IMR-90 (cell line): ENCODE measurements around the gene AGBL1. TPM values are rescaled to one million over a fixed set of nuclear protein-coding genes. Genes with fewer than 3 reads are reported as not detected.

Experiments
- ATAC-seq: fragments of 200-7000 bp; cut with Tn5 transposase; 2 replicates; pipeline ENCODE4 v1.9.1; 2020; ENCODE audit warnings: low read depth, mild to moderate bottlenecking, moderate library complexity
- BruUV-seq: library from RNA; stranded (reverse); fragments of 400-500 nt; replicated peaks from 2 replicates; lab custom pipeline; 2021; lab: Mats Ljungman, UMichigan
- CTCF ChIA-PET: fragments of 300-600 bp; formaldehyde crosslinking; extraction: SDS; loops from one replicate; lab custom pipeline; 2021; ENCODE audit warnings: antibody characterized with exemption; lab: Yijun Ruan, JAX
- POLR2A ChIA-PET: fragments of 300-600 bp; sonication (Branson Sonifier 250); formaldehyde crosslinking; loops from one replicate; lab custom pipeline; 2022; ENCODE audit warnings: antibody characterized with exemption; ENCODE audit not compliant: unreplicated experiment; lab: Charles Lee
- DNase-seq: peaks from one replicate; pipeline ENCODE4 v3.0.0; 2013
- H2AFZ ChIP-seq: replicated peaks from 2 replicates; pipeline ENCODE3; 2013; ENCODE audit warnings: low read length, mild to moderate bottlenecking; ENCODE audit not compliant: poor library complexity
- H2AK5ac ChIP-seq: 2 replicates; pipeline ENCODE4 v1.6.1; 2013; ENCODE audit warnings: low read depth, low read length, inconsistent platforms
- H2AK9ac ChIP-seq: replicated peaks from 2 replicates; pipeline ENCODE3; 2013; ENCODE audit warnings: mild to moderate bottlenecking, low read depth, low read length, moderate library complexity; ENCODE audit not compliant: poor library complexity
- H2BK120ac ChIP-seq: 2 replicates; pipeline ENCODE4 v1.6.1; 2013; ENCODE audit warnings: low read depth, low read length, inconsistent platforms
- H2BK15ac ChIP-seq: 3 replicates; pipeline ENCODE4 v1.6.1; 2013; ENCODE audit warnings: low read depth, low read length, inconsistent platforms
- H2BK20ac ChIP-seq: 2 replicates; pipeline ENCODE4 v1.6.1; 2013; ENCODE audit warnings: low read depth, mild to moderate bottlenecking, inconsistent platforms, low read length, moderate library complexity
- H2BK5ac ChIP-seq: 2 replicates; pipeline ENCODE4 v1.6.1; 2013; ENCODE audit warnings: mild to moderate bottlenecking, low read depth, low read length, inconsistent platforms; ENCODE audit not compliant: poor library complexity, severe bottlenecking
- H3K14ac ChIP-seq: replicated peaks from 2 replicates; pipeline ENCODE4 v1.6.1; 2013; ENCODE audit warnings: low read depth, low read length, inconsistent platforms
- H3K18ac ChIP-seq: 2 replicates; pipeline ENCODE4 v1.6.1; 2013; ENCODE audit warnings: low read depth, low read length, control low read depth
- H3K23ac ChIP-seq: 2 replicates; pipeline ENCODE4 v1.6.1; 2013; ENCODE audit warnings: low read depth, low read length, inconsistent platforms
- H3K27ac ChIP-seq: 2 replicates; pipeline ENCODE4 v1.5.1; 2013; ENCODE audit warnings: mild to moderate bottlenecking, control low read depth, low read length; ENCODE audit not compliant: insufficient read depth
- H3K27me3 ChIP-seq: 2 replicates; pipeline ENCODE4 v1.6.1; 2013; ENCODE audit warnings: low read length; ENCODE audit not compliant: control insufficient read depth, insufficient read depth
- H3K36me3 ChIP-seq: 2 replicates; pipeline ENCODE4 v1.6.1; 2013; ENCODE audit warnings: low read length, mixed read lengths; ENCODE audit not compliant: control insufficient read depth, insufficient read depth
- H3K4ac ChIP-seq: 2 replicates; pipeline ENCODE4 v1.6.1; 2013; ENCODE audit warnings: low read depth, low read length, inconsistent platforms
- H3K4me1 ChIP-seq: 2 replicates; pipeline ENCODE4 v1.6.1; 2013; ENCODE audit warnings: low read length, mixed read lengths; ENCODE audit not compliant: control insufficient read depth, insufficient read depth
- H3K4me2 ChIP-seq: 2 replicates; pipeline ENCODE4 v1.6.1; 2013; ENCODE audit warnings: low read depth, mild to moderate bottlenecking, control low read depth, low read length, moderate library complexity
- H3K4me3 ChIP-seq: 2 replicates; pipeline ENCODE4 v1.5.1; 2013; ENCODE audit warnings: low read depth, mild to moderate bottlenecking, control low read depth, low read length, moderate library complexity; ENCODE audit not compliant: insufficient read depth
- H3K56ac ChIP-seq: 2 replicates; pipeline ENCODE4 v1.6.1; 2013; ENCODE audit warnings: low read length, inconsistent platforms; ENCODE audit not compliant: insufficient read depth; ENCODE audit errors: extremely low read depth
- H3K79me1 ChIP-seq, 2 experiments: 2 replicates each; pipeline ENCODE4 v1.6.1; 2013; ENCODE audit warnings: low read length in 2 of 2, inconsistent platforms in 1 of 2, low read depth in 1 of 2
- H3K9ac ChIP-seq: 2 replicates; pipeline ENCODE4 v1.6.1; 2013; ENCODE audit warnings: low read depth, low read length, control low read depth
- H3K9me1 ChIP-seq: 2 replicates; pipeline ENCODE4 v1.6.1; 2013; ENCODE audit warnings: low read length, inconsistent platforms; ENCODE audit not compliant: insufficient read depth
- H3K9me3 ChIP-seq: 2 replicates; pipeline ENCODE4 v1.6.1; 2013; ENCODE audit warnings: low read length; ENCODE audit not compliant: control insufficient read depth, insufficient read depth
- H4K20me1 ChIP-seq: 2 replicates; pipeline ENCODE4 v1.6.1; 2013; ENCODE audit warnings: low read length, inconsistent platforms; ENCODE audit not compliant: insufficient read depth
- H4K5ac ChIP-seq: 2 replicates; pipeline ENCODE4 v1.6.1; 2013; ENCODE audit warnings: mild to moderate bottlenecking, low read depth, low read length, control low read depth
- H4K8ac ChIP-seq, 2 experiments: 2 replicates each; pipeline ENCODE4 v1.6.1; 2013; ENCODE audit warnings: low read depth in 2 of 2, low read length in 2 of 2, control low read depth in 1 of 2, inconsistent platforms in 1 of 2
- H4K91ac ChIP-seq: 2 replicates; pipeline ENCODE4 v1.6.1; 2013; ENCODE audit warnings: low read depth, low read length, inconsistent platforms; ENCODE audit not compliant: insufficient read depth
- BHLHE40 ChIP-seq: fragments of 150-350 bp; IDR thresholded peaks from 2 replicates; pipeline ENCODE4 v1.6.1; 2016; ENCODE audit warnings: mild to moderate bottlenecking, low read depth, low read length
- CEBPB ChIP-seq: IDR thresholded peaks from 2 replicates; pipeline ENCODE4 v1.6.1; 2012; ENCODE audit warnings: low read depth, low read length, improper control_type of control experiment
- MAZ ChIP-seq: IDR thresholded peaks from 2 replicates; pipeline ENCODE4 v1.6.1; 2012; ENCODE audit warnings: low read depth, mild to moderate bottlenecking, low read length, improper control_type of control experiment, moderate library complexity, borderline replicate concordance
- MXI1 ChIP-seq: IDR thresholded peaks from 2 replicates; pipeline ENCODE4 v1.6.1; 2012; ENCODE audit warnings: low read depth, mild to moderate bottlenecking, low read length, moderate library complexity, borderline replicate concordance
- NFE2L2 ChIP-seq: fragments of 150-350 bp; IDR thresholded peaks from 2 replicates; pipeline ENCODE4 v1.6.1; 2016; ENCODE audit warnings: low read depth, mild to moderate bottlenecking, low read length
- POLR2A ChIP-seq: IDR thresholded peaks from 2 replicates; pipeline ENCODE4 v1.6.1; 2012; ENCODE audit warnings: mild to moderate bottlenecking, low read depth, low read length
- RCOR1 ChIP-seq: IDR thresholded peaks from 2 replicates; pipeline ENCODE4 v1.6.1; 2012; ENCODE audit warnings: mild to moderate bottlenecking, low read length, improper control_type of control experiment; ENCODE audit not compliant: insufficient replicate concordance
- RFX5 ChIP-seq: IDR thresholded peaks from 2 replicates; pipeline ENCODE4 v1.8.0; 2012; ENCODE audit warnings: low read depth, mild to moderate bottlenecking, low read length, moderate library complexity
- SMC3 ChIP-seq: fragments of 150-350 bp; IDR thresholded peaks from 2 replicates; pipeline ENCODE4 v1.6.1; 2016; ENCODE audit warnings: low read depth, mild to moderate bottlenecking, antibody characterized with exemption, low read length, moderate library complexity
- WGBS, 2 experiments: methylation state at CpG; one replicate each; pipeline versions ENCODE4 v1.1.5 to v1.1.7; 2013; ENCODE audit warnings: missing lambda C conversion rate in 2 of 2; ENCODE audit not compliant: insufficient read length in 1 of 2; ENCODE audit errors: extremely low coverage in 2 of 2; 5-methylcytosine and 5-hydroxymethylcytosine counted together
- dilution Hi-C: fragments of 300-500 bp; cut with HindIII; formaldehyde crosslinking; loops from one replicate; pipeline ENCODE4 v1.14.3; 2018; ENCODE audit warnings: low sequenced_read_pairs; ENCODE audit not compliant: unreplicated experiment
- in situ Hi-C: fragments of 300-500 bp; cut with MboI; formaldehyde crosslinking; loops from 3 replicates; pipeline ENCODE4 v1.14.3; 2019; ENCODE audit warnings: low sequenced_read_pairs, inconsistent platforms, mixed read lengths
- intact Hi-C: fragments of 100-400 bp; cut with micrococcal nuclease; formaldehyde crosslinking; loops from 2 replicates; pipeline ENCODE4 v1.10.0; 2022
- polyA plus RNA-seq, 3 experiments: library from polyadenylated mRNA; depleted of rRNA; stranded (reverse); fragments of >200 nt; gene quantifications; 2 replicates each; pipeline ENCODE4 v1.2.3, GENCODE V29; 2012; ENCODE audit warnings: low replicate concordance in 1 of 3
- total RNA-seq: library from RNA; depleted of rRNA; stranded (reverse); fragments of >200 nt; gene quantifications from 2 replicates; pipeline ENCODE4 v1.2.3, GENCODE V29; 2012
- TF ChIP-seq, protein P1 (sequence below): fragments of 150-350 bp; IDR thresholded peaks from 2 replicates; pipeline ENCODE4 v1.6.1; 2016; ENCODE audit warnings: low read depth, mild to moderate bottlenecking, low read length, moderate library complexity, borderline replicate concordance
- TF ChIP-seq, protein P2 (sequence below): fragments of 150-350 bp; IDR thresholded peaks from 2 replicates; pipeline ENCODE4 v1.6.1; 2017; ENCODE audit warnings: mild to moderate bottlenecking, antibody characterized with exemption, low read length, low read depth

The AGBL1 gene
- total and polyA plus RNA-seq, 2 of the 4 experiments (the other 2 are of a cell fraction): not detected

DNA sequence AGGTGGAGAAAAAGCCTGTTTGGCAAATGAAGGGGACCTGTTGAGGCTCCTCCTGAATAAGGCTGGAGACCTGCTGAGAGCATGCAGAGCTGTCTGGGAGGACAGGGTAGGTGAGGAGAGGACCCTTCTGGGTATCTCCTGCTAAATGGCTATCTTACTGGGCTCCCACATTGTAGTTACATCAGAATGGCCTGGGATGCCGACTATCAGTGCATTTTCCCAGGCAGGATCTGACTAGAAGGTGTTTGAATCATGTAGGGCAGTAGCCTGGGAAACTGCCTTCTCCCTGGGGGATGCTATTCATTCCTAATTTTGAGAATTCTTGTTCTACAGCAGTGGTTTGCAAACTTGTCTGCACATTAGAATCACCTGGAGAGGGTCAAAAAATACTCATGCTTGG lies 631 bp downstream of the AGBL1 start:
- Histone ChIP-seq H3K27ac (no peak overlapping the region), H3K4ac (no peak overlapping the region), H4K5ac (no peak overlapping the region), H3K4me3 (no peak overlapping the region), H3K18ac (no peak overlapping the region), H2BK120ac (no peak overlapping the region), H3K23ac (no peak overlapping the region), H3K4me1 (no peaks in the 10 kb centered on the region), H3K9me3 (peaks cover 27% of the 10 kb centered on the region), H2BK15ac (no peak overlapping the region), H3K14ac (no peak overlapping the region), H4K8ac (no peak overlapping the region), H4K20me1 (no peaks in the 10 kb centered on the region), H3K4me2 (no peak overlapping the region), H3K79me1 (no peaks in the 10 kb centered on the region), H2AK9ac (no peak overlapping the region), H3K27me3 (no peaks in the 10 kb centered on the region), H3K36me3 (no peaks in the 10 kb centered on the region), H3K9ac (no peak overlapping the region), H2BK5ac (no peak overlapping the region), H2AFZ (no peak overlapping the region), H4K91ac (no peak overlapping the region), H2BK20ac (no peak overlapping the region), H3K9me1 (no peaks in the 10 kb centered on the region), H3K56ac (no peak overlapping the region), H2AK5ac (no peak overlapping the region)
- ChIA-PET CTCF (no interaction called here), POLR2A (no interaction called here)
- in situ Hi-C loops (no loop called here), dilution Hi-C loops (no loop called here), intact Hi-C loops (no loop called here)
- no CpG with 5 or more reads among the region's 1 CpG for WGBS, 2 experiments
- DNase-seq: no peak
- ATAC-seq: no peak
- no TSS peak for BruUV-seq
- TF ChIP-seq, protein P1, sequence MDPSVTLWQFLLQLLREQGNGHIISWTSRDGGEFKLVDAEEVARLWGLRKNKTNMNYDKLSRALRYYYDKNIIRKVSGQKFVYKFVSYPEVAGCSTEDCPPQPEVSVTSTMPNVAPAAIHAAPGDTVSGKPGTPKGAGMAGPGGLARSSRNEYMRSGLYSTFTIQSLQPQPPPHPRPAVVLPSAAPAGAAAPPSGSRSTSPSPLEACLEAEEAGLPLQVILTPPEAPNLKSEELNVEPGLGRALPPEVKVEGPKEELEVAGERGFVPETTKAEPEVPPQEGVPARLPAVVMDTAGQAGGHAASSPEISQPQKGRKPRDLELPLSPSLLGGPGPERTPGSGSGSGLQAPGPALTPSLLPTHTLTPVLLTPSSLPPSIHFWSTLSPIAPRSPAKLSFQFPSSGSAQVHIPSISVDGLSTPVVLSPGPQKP: no peak
- TF ChIP-seq BHLHE40: no peak
- no peak for TF ChIP-seq RFX5
- no peak for TF ChIP-seq SMC3
- no peak for TF ChIP-seq NFE2L2
- no peak for TF ChIP-seq MAZ
- TF ChIP-seq RCOR1: no peak
- no peak for TF ChIP-seq POLR2A
- TF ChIP-seq, protein P2, sequence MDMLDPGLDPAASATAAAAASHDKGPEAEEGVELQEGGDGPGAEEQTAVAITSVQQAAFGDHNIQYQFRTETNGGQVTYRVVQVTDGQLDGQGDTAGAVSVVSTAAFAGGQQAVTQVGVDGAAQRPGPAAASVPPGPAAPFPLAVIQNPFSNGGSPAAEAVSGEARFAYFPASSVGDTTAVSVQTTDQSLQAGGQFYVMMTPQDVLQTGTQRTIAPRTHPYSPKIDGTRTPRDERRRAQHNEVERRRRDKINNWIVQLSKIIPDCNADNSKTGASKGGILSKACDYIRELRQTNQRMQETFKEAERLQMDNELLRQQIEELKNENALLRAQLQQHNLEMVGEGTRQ: no peak
- TF ChIP-seq MXI1: no peak
- TF ChIP-seq CEBPB: no peak
